Measurements from ENCODE around the gene RGS3.

RGS3 gene

DNA sequence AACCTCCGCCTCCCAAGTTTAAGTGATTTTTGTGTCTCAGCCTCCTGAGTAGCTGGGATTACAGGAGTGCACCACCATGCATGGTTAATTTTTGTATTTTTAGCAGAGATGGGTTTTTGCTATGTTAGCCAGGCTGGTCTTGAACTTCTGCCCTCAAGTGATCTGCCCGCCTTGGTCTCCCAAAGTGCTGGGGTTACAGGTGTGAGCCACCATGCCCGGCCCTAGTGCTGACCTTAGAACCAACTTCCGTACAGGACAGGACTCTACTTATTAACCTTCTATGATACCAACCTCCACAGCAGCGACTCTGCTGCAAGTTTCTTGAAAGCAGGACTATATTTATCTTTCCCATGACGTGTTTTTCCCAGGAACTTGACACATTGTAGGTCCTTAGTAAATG is 176.9 kb downstream of the RGS3 start:
- Histone ChIP-seq H3K27ac (ENCODE audit: low read length, poor library complexity, severe bottlenecking) (no peak overlapping the region), H2AK5ac (ENCODE audit: low read length, severe bottlenecking) (no peak overlapping the region), H2AFZ (ENCODE audit: low read depth, low read length) (no peak overlapping the region), H3K36me3 (ENCODE audit: control insufficient read depth in 1 of 2, insufficient read depth in 2 of 2, low read depth in 1 of 2, low read length in 2 of 2) (no peaks in the 10 kb centered on the region), H3K27me3 (ENCODE audit: control insufficient read depth in 1 of 2, insufficient read depth in 1 of 2, low read length in 2 of 2) (no peaks in the 10 kb centered on the region), H3K23ac (ENCODE audit: low read length in 2 of 2) (no peak overlapping the region), H3K79me1 (replicated peaks; ENCODE audit: low read length, poor library complexity, severe bottlenecking) (no peaks in the 10 kb centered on the region), H3K9ac (ENCODE audit: low read length) (no peak overlapping the region), H3K4me2 (ENCODE audit: low read length, poor library complexity, severe bottlenecking) (no peak overlapping the region), H3K4ac (ENCODE audit: low read depth in 1 of 2, low read length in 2 of 2) (no peak overlapping the region), H3K4me1 (ENCODE audit: control insufficient read depth, insufficient read depth, low read depth, low read length) (peaks cover 11% of the 10 kb centered on the region), H4K8ac (ENCODE audit: low read length) (no peak overlapping the region), H4K91ac (ENCODE audit: low read length) (no peak overlapping the region), H3K4me3 (ENCODE audit: insufficient read depth in 1 of 2, low read depth in 1 of 2, low read length in 2 of 2) (no peak overlapping the region), H3K14ac (ENCODE audit: low read length in 2 of 2) (no peak overlapping the region), H3K18ac (ENCODE audit: low read depth in 1 of 2, low read length in 2 of 2) (no peak overlapping the region), H2BK5ac (ENCODE audit: low read depth, low read length, poor library complexity, severe bottlenecking) (no peak overlapping the region), H3K9me3 (ENCODE audit: control insufficient read depth, low read length) (no peaks in the 10 kb centered on the region), H2BK12ac (ENCODE audit: low read length in 2 of 2) (no peak overlapping the region), H2BK120ac (ENCODE audit: low read depth, low read length) (no peak overlapping the region), H2BK15ac (ENCODE audit: low read depth, poor library complexity, severe bottlenecking) (no peak overlapping the region)
- DNase-seq: no peak
- WGBS: 87% methylated on average over 5 of the region's 6 CpGs

DNA sequence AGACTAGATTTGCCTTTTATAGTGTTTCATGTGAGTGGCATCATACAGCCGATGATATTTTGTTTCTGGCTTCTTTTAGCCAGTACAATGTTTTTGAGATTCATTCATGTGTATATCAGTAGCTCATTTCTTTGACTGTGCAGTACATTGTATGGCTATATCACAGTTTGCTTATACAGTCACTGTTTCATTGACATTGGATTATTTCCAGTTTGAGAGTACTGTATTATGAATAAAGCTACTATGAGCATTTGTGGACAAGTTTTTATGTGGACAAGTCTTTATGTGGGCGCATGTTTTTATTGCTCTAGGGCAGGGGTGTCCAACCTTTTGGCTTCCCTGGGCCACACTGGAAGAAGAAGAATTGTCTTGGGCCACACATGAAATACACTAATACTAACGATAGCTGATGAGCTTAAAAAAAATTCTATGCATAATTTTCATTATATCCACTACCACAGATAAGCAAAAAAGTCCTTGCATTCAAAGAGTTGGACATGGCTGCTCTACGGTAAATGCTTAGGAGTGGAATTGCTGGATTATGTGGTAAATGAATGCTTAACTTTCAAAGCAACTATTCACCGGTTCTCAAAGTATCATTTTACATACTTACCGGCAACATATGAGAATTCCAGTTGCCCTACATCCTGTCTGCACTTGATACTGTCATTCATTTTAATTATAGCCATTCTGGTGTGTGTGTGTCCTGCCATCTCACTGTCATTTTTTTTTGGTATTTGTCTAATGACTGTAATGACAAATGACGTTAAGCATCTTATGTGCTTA is 177.8 kb downstream of the RGS3 start:
- Histone ChIP-seq H3K79me1 (replicated peaks; ENCODE audit: low read length, poor library complexity, severe bottlenecking) (no peaks in the 10 kb centered on the region), H3K4me3 (ENCODE audit: insufficient read depth in 1 of 2, low read depth in 1 of 2, low read length in 2 of 2) (no peak overlapping the region), H3K23ac (ENCODE audit: low read length in 2 of 2) (no peak overlapping the region), H3K27me3 (ENCODE audit: control insufficient read depth in 1 of 2, insufficient read depth in 1 of 2, low read length in 2 of 2) (no peaks in the 10 kb centered on the region), H2AFZ (ENCODE audit: low read depth, low read length) (no peak overlapping the region), H3K9ac (ENCODE audit: low read length) (no peak overlapping the region), H2BK15ac (ENCODE audit: low read depth, poor library complexity, severe bottlenecking) (no peak overlapping the region), H3K27ac (ENCODE audit: low read length, poor library complexity, severe bottlenecking) (no peak overlapping the region), H2BK120ac (ENCODE audit: low read depth, low read length) (no peak overlapping the region), H3K36me3 (ENCODE audit: control insufficient read depth in 1 of 2, insufficient read depth in 2 of 2, low read depth in 1 of 2, low read length in 2 of 2) (no peaks in the 10 kb centered on the region), H3K18ac (ENCODE audit: low read depth in 1 of 2, low read length in 2 of 2) (no peak overlapping the region), H3K9me3 (ENCODE audit: control insufficient read depth, low read length) (no peaks in the 10 kb centered on the region), H2BK5ac (ENCODE audit: low read depth, low read length, poor library complexity, severe bottlenecking) (no peak overlapping the region), H3K4me1 (ENCODE audit: control insufficient read depth, insufficient read depth, low read depth, low read length) (peaks cover 10% of the 10 kb centered on the region), H3K4ac (ENCODE audit: low read depth in 1 of 2, low read length in 2 of 2) (no peak overlapping the region), H2BK12ac (ENCODE audit: low read length in 2 of 2) (no peak overlapping the region), H2AK5ac (ENCODE audit: low read length, severe bottlenecking) (no peak overlapping the region), H4K8ac (ENCODE audit: low read length) (no peak overlapping the region), H4K91ac (ENCODE audit: low read length) (no peak overlapping the region), H3K4me2 (ENCODE audit: low read length, poor library complexity, severe bottlenecking) (no peak overlapping the region), H3K14ac (ENCODE audit: low read length in 2 of 2) (no peak overlapping the region)
- WGBS: 89% methylated on average over 3 of the region's 7 CpGs
- DNase-seq: no peak

DNA sequence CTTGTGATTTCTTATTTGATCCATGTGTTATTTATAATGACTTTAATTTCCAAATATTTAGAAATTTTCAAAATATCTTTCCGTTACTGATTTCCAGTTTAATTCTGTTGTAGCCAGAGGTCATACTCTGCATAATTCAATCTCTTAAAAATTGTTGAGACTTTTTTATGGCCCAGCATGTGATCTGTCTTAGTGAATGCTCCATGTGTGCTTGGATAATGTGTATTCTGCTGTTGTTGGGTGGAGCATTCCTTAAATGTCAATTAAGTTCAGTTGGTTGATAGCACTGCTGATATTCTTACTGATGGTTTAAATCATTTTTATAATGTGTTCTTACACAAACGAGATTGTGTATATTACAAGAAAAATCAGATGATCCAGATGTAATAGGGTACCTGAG is 180.8 kb downstream of the RGS3 start:
- 90% methylated on average over 2 of the region's 2 CpGs for WGBS
- H3K79me1 ChIP-seq (replicated peaks; ENCODE audit: low read length, poor library complexity, severe bottlenecking): no peaks in the 10 kb centered on the region
- no peak overlapping the region for H3K18ac ChIP-seq (ENCODE audit: low read depth in 1 of 2, low read length in 2 of 2)

DNA sequence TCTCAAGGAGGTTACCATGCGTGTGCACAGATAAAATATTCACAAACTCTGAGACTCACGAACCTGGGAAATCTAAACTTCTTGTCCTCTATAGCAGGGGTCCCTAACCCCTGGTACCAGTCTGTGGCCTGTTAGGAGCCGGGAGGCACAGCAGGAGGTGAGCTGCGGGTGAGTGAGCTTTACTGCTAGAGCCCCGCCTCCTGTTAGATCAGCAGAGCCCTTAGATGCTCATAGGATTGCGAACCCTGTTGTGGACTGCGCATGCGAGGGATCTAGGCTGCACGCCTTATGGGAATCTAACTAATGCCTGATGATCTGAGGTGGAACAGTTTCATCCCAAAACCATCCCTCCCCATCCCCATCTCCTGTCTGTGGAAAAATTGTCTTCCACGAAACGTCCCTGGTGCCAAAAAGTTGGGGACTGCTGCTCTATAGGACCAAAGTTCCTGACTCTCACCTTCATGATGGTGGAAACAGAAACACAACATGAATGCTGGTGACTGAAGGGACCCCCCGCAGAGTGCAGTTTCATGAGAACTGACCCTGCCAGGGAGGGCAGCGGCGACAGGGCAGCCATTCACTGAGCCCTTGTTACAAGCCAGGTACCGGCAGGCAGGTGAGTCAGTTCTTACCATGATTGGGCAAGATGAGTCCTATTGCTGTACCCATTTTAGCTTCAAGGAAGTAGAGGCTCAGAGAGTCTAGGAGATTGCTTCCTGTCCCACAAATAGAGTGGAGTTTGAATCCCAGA is 181.9 kb downstream of the RGS3 start:
- no peak overlapping the region for H3K4me2 ChIP-seq (ENCODE audit: low read length, poor library complexity, severe bottlenecking)
- no peaks in the 10 kb centered on the region for H3K79me1 ChIP-seq (replicated peaks; ENCODE audit: low read length, poor library complexity, severe bottlenecking)
- no peak overlapping the region for H3K4ac ChIP-seq (ENCODE audit: low read depth in 1 of 2, low read length in 2 of 2)
- no peaks in the 10 kb centered on the region for H3K9me3 ChIP-seq (ENCODE audit: control insufficient read depth, low read length)
- H2BK12ac ChIP-seq (ENCODE audit: low read length in 2 of 2): no peak overlapping the region
- H3K27me3 ChIP-seq (ENCODE audit: control insufficient read depth in 1 of 2, insufficient read depth in 1 of 2, low read length in 2 of 2): no peaks in the 10 kb centered on the region
- peak overlapping the region; percentile 33 for H2BK5ac ChIP-seq (ENCODE audit: low read depth, low read length, poor library complexity, severe bottlenecking)
- peak overlapping the region in 1 of 2 experiments; percentile 51 for H3K14ac ChIP-seq (ENCODE audit: low read length in 2 of 2)
- H2BK120ac ChIP-seq (ENCODE audit: low read depth, low read length): no peak overlapping the region
- no peak overlapping the region for H3K9ac ChIP-seq (ENCODE audit: low read length)
- H3K4me1 ChIP-seq (ENCODE audit: control insufficient read depth, insufficient read depth, low read depth, low read length): peaks cover 15% of the 10 kb centered on the region
- no peak overlapping the region for H3K18ac ChIP-seq (ENCODE audit: low read depth in 1 of 2, low read length in 2 of 2)
- no peak overlapping the region for H2AFZ ChIP-seq (ENCODE audit: low read depth, low read length)
- no peak overlapping the region for H4K8ac ChIP-seq (ENCODE audit: low read length)
- H2AK5ac ChIP-seq (ENCODE audit: low read length, severe bottlenecking): peak overlapping the region; percentile 81
- peaks cover 0 to 3% of the 10 kb centered on the region in 2 experiments for H3K36me3 ChIP-seq (ENCODE audit: control insufficient read depth in 1 of 2, insufficient read depth in 2 of 2, low read depth in 1 of 2, low read length in 2 of 2)
- WGBS: 82% methylated on average over 15 of the region's 15 CpGs
- no peak for DNase-seq
- no peak overlapping the region for H3K4me3 ChIP-seq (ENCODE audit: insufficient read depth in 1 of 2, low read depth in 1 of 2, low read length in 2 of 2)
- H2BK15ac ChIP-seq (ENCODE audit: low read depth, poor library complexity, severe bottlenecking): no peak overlapping the region
- no peak overlapping the region for H3K27ac ChIP-seq (ENCODE audit: low read length, poor library complexity, severe bottlenecking)
- no peak overlapping the region for H3K23ac ChIP-seq (ENCODE audit: low read length in 2 of 2)
- no peak overlapping the region for H4K91ac ChIP-seq (ENCODE audit: low read length)

More for the DNA sequence above, 180.8 kb downstream of the RGS3 start:
- Histone ChIP-seq H2BK120ac (ENCODE audit: low read depth, low read length) (no peak overlapping the region), H3K9ac (ENCODE audit: low read length) (no peak overlapping the region), H3K4me2 (ENCODE audit: low read length, poor library complexity, severe bottlenecking) (no peak overlapping the region), H3K36me3 (ENCODE audit: control insufficient read depth in 1 of 2, insufficient read depth in 2 of 2, low read depth in 1 of 2, low read length in 2 of 2) (peaks cover 0 to 3% of the 10 kb centered on the region in 2 experiments), H3K4me3 (ENCODE audit: insufficient read depth in 1 of 2, low read depth in 1 of 2, low read length in 2 of 2) (no peak overlapping the region), H2BK5ac (ENCODE audit: low read depth, low read length, poor library complexity, severe bottlenecking) (no peak overlapping the region), H2AFZ (ENCODE audit: low read depth, low read length) (no peak overlapping the region), H3K27me3 (ENCODE audit: control insufficient read depth in 1 of 2, insufficient read depth in 1 of 2, low read length in 2 of 2) (no peaks in the 10 kb centered on the region), H3K4me1 (ENCODE audit: control insufficient read depth, insufficient read depth, low read depth, low read length) (peaks cover 10% of the 10 kb centered on the region), H3K4ac (ENCODE audit: low read depth in 1 of 2, low read length in 2 of 2) (no peak overlapping the region), H4K91ac (ENCODE audit: low read length) (no peak overlapping the region), H2BK15ac (ENCODE audit: low read depth, poor library complexity, severe bottlenecking) (no peak overlapping the region), H3K23ac (ENCODE audit: low read length in 2 of 2) (no peak overlapping the region), H4K8ac (ENCODE audit: low read length) (no peak overlapping the region), H3K9me3 (ENCODE audit: control insufficient read depth, low read length) (no peaks in the 10 kb centered on the region), H2BK12ac (ENCODE audit: low read length in 2 of 2) (no peak overlapping the region), H2AK5ac (ENCODE audit: low read length, severe bottlenecking) (no peak overlapping the region), H3K27ac (ENCODE audit: low read length, poor library complexity, severe bottlenecking) (no peak overlapping the region), H3K14ac (ENCODE audit: low read length in 2 of 2) (no peak overlapping the region)
- DNase-seq: no peak

Measured in mesenchymal stem cell (in vitro differentiated cells and primary cell).